Measurements from ENCODE around the gene MCM9. TPM values are rescaled to one million over a fixed set of nuclear protein-coding genes. Genes with fewer than 3 reads are reported as not detected.

MCM9 gene
- total and polyA plus RNA-seq, 11 donors: 2.1 to 8.5 (median 4.8) TPM

DNA sequence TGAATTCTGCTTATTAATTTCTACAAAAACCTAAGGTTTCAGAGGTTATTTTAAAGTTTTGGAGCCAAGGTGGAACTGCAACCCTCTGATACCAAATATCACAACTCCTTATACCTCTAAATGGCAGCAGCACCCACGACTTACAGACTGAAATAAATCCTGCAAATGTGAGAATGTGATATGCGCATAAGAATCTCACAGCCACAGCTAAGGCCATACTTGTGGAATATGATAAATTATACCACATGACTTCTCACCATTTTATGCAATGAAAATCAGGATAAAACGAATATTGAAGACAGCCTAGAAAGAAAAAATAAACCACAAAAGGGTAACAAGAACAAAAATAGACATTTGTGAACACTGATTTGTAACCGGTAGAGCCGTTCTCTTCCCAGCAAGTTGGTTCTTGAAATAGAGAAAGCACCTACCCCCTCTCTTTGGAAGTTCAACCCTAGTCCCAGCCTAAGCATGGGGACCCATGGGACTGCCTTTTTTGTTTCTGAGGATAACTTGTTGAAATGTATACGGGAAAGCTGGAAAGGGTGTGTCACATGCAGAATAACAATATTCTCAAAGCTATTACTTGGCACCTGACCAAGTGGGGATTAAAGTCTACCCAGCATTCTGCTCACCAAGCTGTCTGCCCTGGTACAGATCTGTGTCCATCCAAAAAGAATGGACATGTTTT is 47.1 kb upstream of the MCM9 start:
- H3K9me3 ChIP-seq: no peaks in the 10 kb centered on the region
- TF ChIP-seq, protein P1, sequence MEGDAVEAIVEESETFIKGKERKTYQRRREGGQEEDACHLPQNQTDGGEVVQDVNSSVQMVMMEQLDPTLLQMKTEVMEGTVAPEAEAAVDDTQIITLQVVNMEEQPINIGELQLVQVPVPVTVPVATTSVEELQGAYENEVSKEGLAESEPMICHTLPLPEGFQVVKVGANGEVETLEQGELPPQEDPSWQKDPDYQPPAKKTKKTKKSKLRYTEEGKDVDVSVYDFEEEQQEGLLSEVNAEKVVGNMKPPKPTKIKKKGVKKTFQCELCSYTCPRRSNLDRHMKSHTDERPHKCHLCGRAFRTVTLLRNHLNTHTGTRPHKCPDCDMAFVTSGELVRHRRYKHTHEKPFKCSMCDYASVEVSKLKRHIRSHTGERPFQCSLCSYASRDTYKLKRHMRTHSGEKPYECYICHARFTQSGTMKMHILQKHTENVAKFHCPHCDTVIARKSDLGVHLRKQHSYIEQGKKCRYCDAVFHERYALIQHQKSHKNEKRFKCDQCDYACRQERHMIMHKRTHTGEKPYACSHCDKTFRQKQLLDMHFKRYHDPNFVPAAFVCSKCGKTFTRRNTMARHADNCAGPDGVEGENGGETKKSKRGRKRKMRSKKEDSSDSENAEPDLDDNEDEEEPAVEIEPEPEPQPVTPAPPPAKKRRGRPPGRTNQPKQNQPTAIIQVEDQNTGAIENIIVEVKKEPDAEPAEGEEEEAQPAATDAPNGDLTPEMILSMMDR (IDR thresholded peaks at IDR 0.05): no peak
- no peak for TF ChIP-seq POLR2A (IDR thresholded peaks at IDR 0.05)
- H3K27me3 ChIP-seq: no peaks in the 10 kb centered on the region
- no peak overlapping the region for H3K4me3 ChIP-seq
- no peaks in the 10 kb centered on the region for H3K4me1 ChIP-seq
- no peak for ATAC-seq
- H3K27ac ChIP-seq: no peak overlapping the region
- 78 to 87% (median 83%) methylated on average over 6 of the region's 6 CpGs for WGBS, 4 donors
- no peak for DNase-seq
- H3K36me3 ChIP-seq: peaks cover 0 to 5% (median 0%) of the 10 kb centered on the region in 9 donors
- intact Hi-C loops (cut with DNase I): no loop called here

DNA sequence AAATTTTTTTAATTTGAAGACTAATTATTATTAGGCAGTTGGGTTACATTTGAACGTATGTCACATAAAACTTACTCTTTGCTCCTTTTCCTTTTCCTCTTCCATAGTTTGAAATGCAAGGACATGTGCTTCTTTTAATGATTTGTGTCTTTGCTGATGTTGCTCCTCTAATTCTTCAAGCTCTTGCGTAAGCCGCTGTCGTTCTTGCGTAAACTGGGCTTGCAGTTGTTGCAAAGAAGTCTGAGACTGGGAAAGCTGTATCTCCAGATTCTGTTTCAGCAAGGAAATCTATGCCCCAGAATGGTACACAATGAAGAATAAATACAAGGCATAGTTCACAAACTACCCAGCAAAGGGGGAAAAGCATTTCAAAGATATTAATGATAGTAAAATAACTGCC is 45.1 kb upstream of the MCM9 start:
- Histone ChIP-seq H3K36me3 (peaks cover 0 to 5% (median 0%) of the 10 kb centered on the region in 9 donors), H3K27me3 (no peaks in the 10 kb centered on the region), H3K9me3 (no peaks in the 10 kb centered on the region), H3K4me1 (no peaks in the 10 kb centered on the region), H3K4me3 (no peak overlapping the region), H3K27ac (no peak overlapping the region)
- TF ChIP-seq, protein P1 (IDR thresholded peaks at IDR 0.05): no peak
- no peak for TF ChIP-seq POLR2A (IDR thresholded peaks at IDR 0.05)
- intact Hi-C loops (cut with DNase I): no loop called here
- DNase-seq: no peak
- no peak for ATAC-seq
- WGBS, 4 donors: 90 to 93% (median 93%) methylated on average over 5 of the region's 5 CpGs

DNA sequence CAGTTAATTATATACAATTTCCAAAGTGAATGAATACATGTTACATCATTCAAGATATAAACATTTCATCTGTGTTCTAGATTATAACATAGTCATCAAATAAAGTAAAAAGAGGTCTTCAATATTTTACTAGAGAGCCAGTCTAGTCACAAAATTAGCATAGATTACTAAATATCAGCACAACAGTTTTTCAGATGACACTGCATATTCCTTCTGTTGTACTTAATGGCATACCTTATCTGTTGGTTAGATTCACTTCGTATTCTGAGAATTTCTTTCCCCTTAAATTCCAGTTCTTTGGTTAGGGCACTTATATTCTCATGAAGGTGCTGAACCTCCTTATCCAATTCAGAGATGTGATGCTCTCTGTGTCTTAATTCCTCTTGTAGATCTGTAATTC is 39.8 kb upstream of the MCM9 start:
- intact Hi-C loops (cut with DNase I): loop anchor here in 1 of 10 donors (5.0 kb wide), 1 partner anchor 123 kb away; no protein-coding TSS in a partner anchor
- Histone ChIP-seq H3K27me3 (no peaks in the 10 kb centered on the region), H3K36me3 (peaks cover 0 to 5% (median 0%) of the 10 kb centered on the region in 9 donors), H3K4me3 (no peak overlapping the region), H3K4me1 (no peaks in the 10 kb centered on the region), H3K27ac (no peak overlapping the region), H3K9me3 (no peaks in the 10 kb centered on the region)
- TF ChIP-seq, protein P1 (IDR thresholded peaks at IDR 0.05): no peak
- no peak for TF ChIP-seq POLR2A (IDR thresholded peaks at IDR 0.05)
- WGBS, 4 donors: 74 to 80% (median 76%) methylated on average over 1 of the region's 1 CpG
- DNase-seq: no peak
- ATAC-seq: no peak

DNA sequence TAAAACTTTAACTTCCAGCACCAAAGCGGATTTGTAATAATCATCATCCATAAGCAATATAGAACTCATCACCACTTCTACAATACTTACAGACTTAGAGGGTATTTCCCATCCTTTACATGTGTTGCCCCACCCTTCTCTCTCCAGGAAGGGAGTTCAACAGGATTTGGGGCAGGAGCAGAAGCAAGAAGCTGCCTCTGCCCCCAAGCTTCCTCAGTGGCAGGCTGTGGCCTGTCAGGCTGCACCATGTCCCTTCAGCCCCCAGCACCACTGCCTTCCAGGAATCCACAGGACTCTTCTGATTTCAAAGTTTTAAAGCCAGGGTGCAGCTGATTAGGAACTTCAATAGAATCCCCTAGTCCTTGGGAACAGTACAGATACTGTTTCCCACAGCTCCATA is 36.7 kb upstream of the MCM9 start:
- Histone ChIP-seq H3K27ac (no peak overlapping the region), H3K4me1 (no peaks in the 10 kb centered on the region), H3K36me3 (no peaks in the 10 kb centered on the region), H3K27me3 (no peaks in the 10 kb centered on the region), H3K4me3 (no peak overlapping the region), H3K9me3 (no peaks in the 10 kb centered on the region)
- no peak for ATAC-seq
- DNase-seq: no peak
- 89 to 100% (median 97%) methylated on average over 1 of the region's 1 CpG for WGBS, 4 donors
- intact Hi-C loops (cut with DNase I): no loop called here
- TF ChIP-seq, protein P1 (IDR thresholded peaks at IDR 0.05): no peak
- no peak for TF ChIP-seq POLR2A (IDR thresholded peaks at IDR 0.05)

Data from heart left ventricle (tissue), 16 donors.